ENCODE results near the gene TENM3.

TENM3 gene

GRCh38 chr4:182629096-182629495 is 385.9 kb downstream of the TENM3 start:
- Histone ChIP-seq H3K36me3 (ENCODE audit: control insufficient read depth, insufficient read depth, low read length) (peaks cover 64% of the 10 kb centered on the region), H3K27ac (ENCODE audit: low read depth, low read length, severe bottlenecking) (no peak overlapping the region), H3K9me3 (ENCODE audit: control insufficient read depth, low read length) (no peaks in the 10 kb centered on the region), H3K4me3 (ENCODE audit: extremely low read depth, insufficient read depth, low read length, poor library complexity, severe bottlenecking) (no peak overlapping the region), H3K4me1 (ENCODE audit: control insufficient read depth, insufficient read depth, low read length, poor library complexity, severe bottlenecking) (no peaks in the 10 kb centered on the region)
- WGBS, 2 experiments (ENCODE audit: insufficient coverage in 2 of 2): 100% methylated on average over 1 to 2 of the region's 3 CpGs

- 83 to 100% methylated on average over 1 to 3 of the region's 3 CpGs for WGBS, 2 experiments (ENCODE audit: insufficient coverage in 2 of 2)
- no peak overlapping the region for H3K4me3 ChIP-seq (ENCODE audit: extremely low read depth, insufficient read depth, low read length, poor library complexity, severe bottlenecking)
- H3K9me3 ChIP-seq (ENCODE audit: control insufficient read depth, low read length): peaks cover 7% of the 10 kb centered on the region
- peaks cover 18% of the 10 kb centered on the region for H3K36me3 ChIP-seq (ENCODE audit: control insufficient read depth, insufficient read depth, low read length)
- peaks cover 23% of the 10 kb centered on the region for H3K4me1 ChIP-seq (ENCODE audit: control insufficient read depth, insufficient read depth, low read length, poor library complexity, severe bottlenecking)
- no peak overlapping the region for H3K27ac ChIP-seq (ENCODE audit: low read depth, low read length, severe bottlenecking)
These were observed 397.3 kb downstream of the TENM3 start for GRCh38 chr4:182640491-182640890.

- H3K4me3 ChIP-seq (ENCODE audit: extremely low read depth, insufficient read depth, low read length, poor library complexity, severe bottlenecking): no peak overlapping the region
- no peak overlapping the region for H3K27ac ChIP-seq (ENCODE audit: low read depth, low read length, severe bottlenecking)
- peaks cover 23% of the 10 kb centered on the region for H3K4me1 ChIP-seq (ENCODE audit: control insufficient read depth, insufficient read depth, low read length, poor library complexity, severe bottlenecking)
- H3K36me3 ChIP-seq (ENCODE audit: control insufficient read depth, insufficient read depth, low read length): peaks cover 22% of the 10 kb centered on the region
- peaks cover 11% of the 10 kb centered on the region for H3K9me3 ChIP-seq (ENCODE audit: control insufficient read depth, low read length)
- 83 to 90% methylated on average over 4 to 5 of the region's 8 CpGs for WGBS, 2 experiments (ENCODE audit: insufficient coverage in 2 of 2)
These were observed 397.7 kb downstream of the TENM3 start for GRCh38 chr4:182640932-182641331.

DNA sequence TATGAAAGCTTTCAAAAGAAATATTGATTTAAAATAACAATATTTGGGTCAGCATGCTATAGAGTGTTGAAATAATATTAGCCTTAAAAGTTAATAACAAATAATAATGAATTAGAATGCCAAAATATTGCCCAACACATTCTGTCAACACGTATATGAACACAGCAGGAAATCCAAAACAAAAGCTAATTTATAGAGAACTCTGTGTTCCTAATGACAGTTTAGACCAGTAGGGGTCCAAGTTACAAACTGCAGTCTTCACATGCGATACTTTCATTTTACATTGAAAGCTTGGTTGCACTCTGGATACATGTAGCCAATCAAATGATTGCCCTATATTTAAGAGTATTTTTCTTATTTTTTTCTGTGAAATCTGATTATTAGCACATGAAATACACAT is 399.6 kb downstream of the TENM3 start:
- H3K27ac ChIP-seq (ENCODE audit: low read depth, low read length, severe bottlenecking): peak overlapping the region; percentile 94
- H3K4me3 ChIP-seq (ENCODE audit: extremely low read depth, insufficient read depth, low read length, poor library complexity, severe bottlenecking): no peak overlapping the region
- WGBS, 2 experiments (ENCODE audit: insufficient coverage in 2 of 2): 80% methylated on average over 2 of the region's 2 CpGs; no CpG with 5 or more reads in 1 of the 2 experiments
- H3K4me1 ChIP-seq (ENCODE audit: control insufficient read depth, insufficient read depth, low read length, poor library complexity, severe bottlenecking): peaks cover 23% of the 10 kb centered on the region
- peaks cover 12% of the 10 kb centered on the region for H3K9me3 ChIP-seq (ENCODE audit: control insufficient read depth, low read length)
- peaks cover 34% of the 10 kb centered on the region for H3K36me3 ChIP-seq (ENCODE audit: control insufficient read depth, insufficient read depth, low read length)

GRCh38 chr4:182643801-182644682 is 400.8 kb downstream of the TENM3 start:
- peaks cover 38% of the 10 kb centered on the region for H3K36me3 ChIP-seq (ENCODE audit: control insufficient read depth, insufficient read depth, low read length)
- WGBS, 2 experiments (ENCODE audit: insufficient coverage in 2 of 2): 78 to 92% methylated on average over 3 to 4 of the region's 7 CpGs
- peak overlapping the region; percentile 94 for H3K27ac ChIP-seq (ENCODE audit: low read depth, low read length, severe bottlenecking)
- no peak overlapping the region for H3K4me3 ChIP-seq (ENCODE audit: extremely low read depth, insufficient read depth, low read length, poor library complexity, severe bottlenecking)
- peaks cover 23% of the 10 kb centered on the region for H3K4me1 ChIP-seq (ENCODE audit: control insufficient read depth, insufficient read depth, low read length, poor library complexity, severe bottlenecking)
- peaks cover 12% of the 10 kb centered on the region for H3K9me3 ChIP-seq (ENCODE audit: control insufficient read depth, low read length)

GRCh38 chr4:182644683-182645050 is 401.5 kb downstream of the TENM3 start:
- H3K36me3 ChIP-seq (ENCODE audit: control insufficient read depth, insufficient read depth, low read length): peaks cover 39% of the 10 kb centered on the region
- H3K4me1 ChIP-seq (ENCODE audit: control insufficient read depth, insufficient read depth, low read length, poor library complexity, severe bottlenecking): peaks cover 23% of the 10 kb centered on the region
- no peak overlapping the region for H3K27ac ChIP-seq (ENCODE audit: low read depth, low read length, severe bottlenecking)
- H3K9me3 ChIP-seq (ENCODE audit: control insufficient read depth, low read length): peaks cover 12% of the 10 kb centered on the region
- no peak overlapping the region for H3K4me3 ChIP-seq (ENCODE audit: extremely low read depth, insufficient read depth, low read length, poor library complexity, severe bottlenecking)
- no CpG with 5 or more reads among the region's 1 CpG for WGBS, 2 experiments (ENCODE audit: insufficient coverage in 2 of 2)

GRCh38 chr4:182645511-182645910 is 402.3 kb downstream of the TENM3 start:
- Histone ChIP-seq H3K9me3 (ENCODE audit: control insufficient read depth, low read length) (peaks cover 12% of the 10 kb centered on the region), H3K4me3 (ENCODE audit: extremely low read depth, insufficient read depth, low read length, poor library complexity, severe bottlenecking) (no peak overlapping the region), H3K4me1 (ENCODE audit: control insufficient read depth, insufficient read depth, low read length, poor library complexity, severe bottlenecking) (peaks cover 23% of the 10 kb centered on the region), H3K27ac (ENCODE audit: low read depth, low read length, severe bottlenecking) (no peak overlapping the region), H3K36me3 (ENCODE audit: control insufficient read depth, insufficient read depth, low read length) (peaks cover 47% of the 10 kb centered on the region)
- 100% methylated on average over 1 of the region's 1 CpG; no CpG with 5 or more reads in 1 of the 2 experiments for WGBS, 2 experiments (ENCODE audit: insufficient coverage in 2 of 2)

GRCh38 chr4:182647646-182648300 is 404.6 kb downstream of the TENM3 start:
- Histone ChIP-seq H3K36me3 (ENCODE audit: control insufficient read depth, insufficient read depth, low read length) (peaks cover 52% of the 10 kb centered on the region), H3K4me1 (ENCODE audit: control insufficient read depth, insufficient read depth, low read length, poor library complexity, severe bottlenecking) (peaks cover 14% of the 10 kb centered on the region), H3K27ac (ENCODE audit: low read depth, low read length, severe bottlenecking) (no peak overlapping the region), H3K4me3 (ENCODE audit: extremely low read depth, insufficient read depth, low read length, poor library complexity, severe bottlenecking) (no peak overlapping the region), H3K9me3 (ENCODE audit: control insufficient read depth, low read length) (peaks cover 12% of the 10 kb centered on the region)
- WGBS, 2 experiments (ENCODE audit: insufficient coverage in 2 of 2): 91 to 100% methylated on average over 1 to 2 of the region's 4 CpGs

- no peak overlapping the region for H3K4me3 ChIP-seq (ENCODE audit: extremely low read depth, insufficient read depth, low read length, poor library complexity, severe bottlenecking)
- no peak overlapping the region for H3K27ac ChIP-seq (ENCODE audit: low read depth, low read length, severe bottlenecking)
- H3K4me1 ChIP-seq (ENCODE audit: control insufficient read depth, insufficient read depth, low read length, poor library complexity, severe bottlenecking): peaks cover 5% of the 10 kb centered on the region
- peaks cover 12% of the 10 kb centered on the region for H3K9me3 ChIP-seq (ENCODE audit: control insufficient read depth, low read length)
- peaks cover 59% of the 10 kb centered on the region for H3K36me3 ChIP-seq (ENCODE audit: control insufficient read depth, insufficient read depth, low read length)
These were observed 405.6 kb downstream of the TENM3 start for GRCh38 chr4:182648766-182649165.

GRCh38 chr4:182649698-182650477 is 406.7 kb downstream of the TENM3 start:
- Histone ChIP-seq H3K36me3 (ENCODE audit: control insufficient read depth, insufficient read depth, low read length) (peaks cover 62% of the 10 kb centered on the region), H3K4me1 (ENCODE audit: control insufficient read depth, insufficient read depth, low read length, poor library complexity, severe bottlenecking) (no peaks in the 10 kb centered on the region), H3K27ac (ENCODE audit: low read depth, low read length, severe bottlenecking) (no peak overlapping the region), H3K4me3 (ENCODE audit: extremely low read depth, insufficient read depth, low read length, poor library complexity, severe bottlenecking) (no peak overlapping the region), H3K9me3 (ENCODE audit: control insufficient read depth, low read length) (peaks cover 11% of the 10 kb centered on the region)
- 91 to 95% methylated on average over 3 of the region's 8 CpGs for WGBS, 2 experiments (ENCODE audit: insufficient coverage in 2 of 2)

All from mesodermal cell (in vitro differentiated cells).